ENCODE data around the gene SSUH2. TPM values are rescaled to one million over a fixed set of nuclear protein-coding genes. Genes with fewer than 3 reads are reported as not detected.

The SSUH2 gene
- total and polyA plus RNA-seq, 2 of the 13 experiments (the other 11 are each of a cell fraction or from before 2014, with no cell fraction given), result 38.1 to 136 TPM

DNA sequence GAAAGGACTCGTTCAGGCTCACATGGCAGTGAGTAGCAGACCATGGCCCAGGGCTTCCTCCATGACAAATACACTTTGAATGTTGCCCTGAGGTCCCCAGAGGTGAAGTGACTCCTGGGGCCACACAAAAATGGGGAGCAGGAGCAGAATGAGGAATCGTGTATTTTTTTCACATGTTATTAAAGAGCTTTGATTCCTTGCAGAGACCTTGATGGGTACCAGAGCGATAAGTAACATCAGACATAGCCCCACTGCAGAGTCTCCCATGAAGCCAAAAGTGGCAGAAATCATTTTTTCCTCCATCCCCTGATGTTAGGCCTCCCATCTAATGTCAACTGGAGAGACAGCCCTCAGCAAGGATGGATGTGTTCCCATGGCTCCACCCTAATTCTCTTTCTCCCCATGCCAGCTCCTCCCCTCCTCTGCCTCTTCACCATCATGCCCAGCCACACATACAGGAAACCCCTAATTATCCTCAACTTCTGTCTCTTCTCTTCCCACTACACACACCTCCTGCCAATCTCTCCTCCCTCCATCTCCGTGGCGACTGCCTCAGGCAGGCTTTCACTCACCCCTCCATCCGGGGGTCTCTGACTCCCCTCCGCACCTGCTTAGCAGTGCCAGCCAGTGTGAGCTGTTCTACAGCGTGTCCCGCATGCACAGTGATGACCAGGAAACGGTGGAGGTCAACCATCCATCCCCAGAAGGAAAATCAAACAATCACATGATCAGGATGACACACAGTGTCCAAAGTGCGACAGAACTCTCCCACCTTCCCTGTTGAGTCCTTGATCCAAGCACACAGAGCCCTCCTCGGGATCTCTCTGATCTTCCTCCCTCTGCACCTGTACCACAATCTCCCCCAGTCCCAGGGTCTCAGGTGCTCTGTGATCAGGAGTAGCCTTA, 7.1 kb upstream of the SSUH2 start (continued):
- TF ChIP-seq, protein P1, sequence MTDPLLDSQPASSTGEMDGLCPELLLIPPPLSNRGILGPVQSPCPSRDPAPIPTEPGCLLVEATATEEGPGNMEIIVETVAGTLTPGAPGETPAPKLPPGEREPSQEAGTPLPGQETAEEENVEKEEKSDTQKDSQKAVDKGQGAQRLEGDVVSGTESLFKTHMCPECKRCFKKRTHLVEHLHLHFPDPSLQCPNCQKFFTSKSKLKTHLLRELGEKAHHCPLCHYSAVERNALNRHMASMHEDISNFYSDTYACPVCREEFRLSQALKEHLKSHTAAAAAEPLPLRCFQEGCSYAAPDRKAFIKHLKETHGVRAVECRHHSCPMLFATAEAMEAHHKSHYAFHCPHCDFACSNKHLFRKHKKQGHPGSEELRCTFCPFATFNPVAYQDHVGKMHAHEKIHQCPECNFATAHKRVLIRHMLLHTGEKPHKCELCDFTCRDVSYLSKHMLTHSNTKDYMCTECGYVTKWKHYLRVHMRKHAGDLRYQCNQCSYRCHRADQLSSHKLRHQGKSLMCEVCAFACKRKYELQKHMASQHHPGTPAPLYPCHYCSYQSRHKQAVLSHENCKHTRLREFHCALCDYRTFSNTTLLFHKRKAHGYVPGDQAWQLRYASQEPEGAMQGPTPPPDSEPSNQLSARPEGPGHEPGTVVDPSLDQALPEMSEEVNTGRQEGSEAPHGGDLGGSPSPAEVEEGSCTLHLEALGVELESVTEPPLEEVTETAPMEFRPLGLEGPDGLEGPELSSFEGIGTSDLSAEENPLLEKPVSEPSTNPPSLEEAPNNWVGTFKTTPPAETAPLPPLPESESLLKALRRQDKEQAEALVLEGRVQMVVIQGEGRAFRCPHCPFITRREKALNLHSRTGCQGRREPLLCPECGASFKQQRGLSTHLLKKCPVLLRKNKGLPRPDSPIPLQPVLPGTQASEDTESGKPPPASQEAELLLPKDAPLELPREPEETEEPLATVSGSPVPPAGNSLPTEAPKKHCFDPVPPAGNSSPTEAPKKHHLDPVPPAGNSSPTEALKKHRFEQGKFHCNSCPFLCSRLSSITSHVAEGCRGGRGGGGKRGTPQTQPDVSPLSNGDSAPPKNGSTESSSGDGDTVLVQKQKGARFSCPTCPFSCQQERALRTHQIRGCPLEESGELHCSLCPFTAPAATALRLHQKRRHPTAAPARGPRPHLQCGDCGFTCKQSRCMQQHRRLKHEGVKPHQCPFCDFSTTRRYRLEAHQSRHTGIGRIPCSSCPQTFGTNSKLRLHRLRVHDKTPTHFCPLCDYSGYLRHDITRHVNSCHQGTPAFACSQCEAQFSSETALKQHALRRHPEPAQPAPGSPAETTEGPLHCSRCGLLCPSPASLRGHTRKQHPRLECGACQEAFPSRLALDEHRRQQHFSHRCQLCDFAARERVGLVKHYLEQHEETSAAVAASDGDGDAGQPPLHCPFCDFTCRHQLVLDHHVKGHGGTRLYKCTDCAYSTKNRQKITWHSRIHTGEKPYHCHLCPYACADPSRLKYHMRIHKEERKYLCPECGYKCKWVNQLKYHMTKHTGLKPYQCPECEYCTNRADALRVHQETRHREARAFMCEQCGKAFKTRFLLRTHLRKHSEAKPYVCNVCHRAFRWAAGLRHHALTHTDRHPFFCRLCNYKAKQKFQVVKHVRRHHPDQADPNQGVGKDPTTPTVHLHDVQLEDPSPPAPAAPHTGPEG (CRISPR knock-in tag; IDR thresholded peaks at IDR 0.05), result 0 out of 2 replicates have a peak, but pooled peaks have one; percentile 54
- TF ChIP-seq ZBTB38 (CRISPR knock-in tag; IDR thresholded peaks at IDR 0.05) (peak; percentile 84), ZNF761 (CRISPR knock-in tag; conservative IDR thresholded peaks at IDR 0.05) (no peak), NR3C1 (CRISPR knock-in tag; IDR thresholded peaks at IDR 0.05) (no peak), HDAC2 (CRISPR knock-in tag; IDR thresholded peaks at IDR 0.05) (peak; percentile 97), EP300 (IDR thresholded peaks at IDR 0.05; ENCODE audit: low read depth in 2 of 2, low read length in 2 of 2) (peak; percentile 86 to 89; a peak in 3 of 4 replicates), EP300 (CRISPR knock-in tag; IDR thresholded peaks at IDR 0.05; ENCODE audit: borderline replicate concordance) (peak; percentile 74; the same call in 1 of the 2 replicates), ZBTB7B (CRISPR knock-in tag; IDR thresholded peaks at IDR 0.05) (peak; percentile 92)
- TF ChIP-seq, protein P2, sequence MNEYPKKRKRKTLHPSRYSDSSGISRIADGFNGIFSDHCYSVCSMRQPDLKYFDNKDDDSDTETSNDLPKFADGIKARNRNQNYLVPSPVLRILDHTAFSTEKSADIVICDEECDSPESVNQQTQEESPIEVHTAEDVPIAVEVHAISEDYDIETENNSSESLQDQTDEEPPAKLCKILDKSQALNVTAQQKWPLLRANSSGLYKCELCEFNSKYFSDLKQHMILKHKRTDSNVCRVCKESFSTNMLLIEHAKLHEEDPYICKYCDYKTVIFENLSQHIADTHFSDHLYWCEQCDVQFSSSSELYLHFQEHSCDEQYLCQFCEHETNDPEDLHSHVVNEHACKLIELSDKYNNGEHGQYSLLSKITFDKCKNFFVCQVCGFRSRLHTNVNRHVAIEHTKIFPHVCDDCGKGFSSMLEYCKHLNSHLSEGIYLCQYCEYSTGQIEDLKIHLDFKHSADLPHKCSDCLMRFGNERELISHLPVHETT (CRISPR knock-in tag; conservative IDR thresholded peaks at IDR 0.05), result no peak
- TF ChIP-seq, protein P3, sequence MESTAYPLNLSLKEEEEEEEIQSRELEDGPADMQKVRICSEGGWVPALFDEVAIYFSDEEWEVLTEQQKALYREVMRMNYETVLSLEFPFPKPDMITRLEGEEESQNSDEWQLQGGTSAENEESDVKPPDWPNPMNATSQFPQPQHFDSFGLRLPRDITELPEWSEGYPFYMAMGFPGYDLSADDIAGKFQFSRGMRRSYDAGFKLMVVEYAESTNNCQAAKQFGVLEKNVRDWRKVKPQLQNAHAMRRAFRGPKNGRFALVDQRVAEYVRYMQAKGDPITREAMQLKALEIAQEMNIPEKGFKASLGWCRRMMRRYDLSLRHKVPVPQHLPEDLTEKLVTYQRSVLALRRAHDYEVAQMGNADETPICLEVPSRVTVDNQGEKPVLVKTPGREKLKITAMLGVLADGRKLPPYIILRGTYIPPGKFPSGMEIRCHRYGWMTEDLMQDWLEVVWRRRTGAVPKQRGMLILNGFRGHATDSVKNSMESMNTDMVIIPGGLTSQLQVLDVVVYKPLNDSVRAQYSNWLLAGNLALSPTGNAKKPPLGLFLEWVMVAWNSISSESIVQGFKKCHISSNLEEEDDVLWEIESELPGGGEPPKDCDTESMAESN (CRISPR knock-in tag; conservative IDR thresholded peaks at IDR 0.05), result peak; percentile 44; the same call in 1 of the 2 replicates
- TF ChIP-seq, protein P4, sequence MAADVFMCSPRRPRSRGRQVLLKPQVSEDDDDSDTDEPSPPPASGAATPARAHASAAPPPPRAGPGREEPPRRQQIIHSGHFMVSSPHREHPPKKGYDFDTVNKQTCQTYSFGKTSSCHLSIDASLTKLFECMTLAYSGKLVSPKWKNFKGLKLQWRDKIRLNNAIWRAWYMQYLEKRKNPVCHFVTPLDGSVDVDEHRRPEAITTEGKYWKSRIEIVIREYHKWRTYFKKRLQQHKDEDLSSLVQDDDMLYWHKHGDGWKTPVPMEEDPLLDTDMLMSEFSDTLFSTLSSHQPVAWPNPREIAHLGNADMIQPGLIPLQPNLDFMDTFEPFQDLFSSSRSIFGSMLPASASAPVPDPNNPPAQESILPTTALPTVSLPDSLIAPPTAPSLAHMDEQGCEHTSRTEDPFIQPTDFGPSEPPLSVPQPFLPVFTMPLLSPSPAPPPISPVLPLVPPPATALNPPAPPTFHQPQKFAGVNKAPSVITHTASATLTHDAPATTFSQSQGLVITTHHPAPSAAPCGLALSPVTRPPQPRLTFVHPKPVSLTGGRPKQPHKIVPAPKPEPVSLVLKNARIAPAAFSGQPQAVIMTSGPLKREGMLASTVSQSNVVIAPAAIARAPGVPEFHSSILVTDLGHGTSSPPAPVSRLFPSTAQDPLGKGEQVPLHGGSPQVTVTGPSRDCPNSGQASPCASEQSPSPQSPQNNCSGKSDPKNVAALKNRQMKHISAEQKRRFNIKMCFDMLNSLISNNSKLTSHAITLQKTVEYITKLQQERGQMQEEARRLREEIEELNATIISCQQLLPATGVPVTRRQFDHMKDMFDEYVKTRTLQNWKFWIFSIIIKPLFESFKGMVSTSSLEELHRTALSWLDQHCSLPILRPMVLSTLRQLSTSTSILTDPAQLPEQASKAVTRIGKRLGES (CRISPR knock-in tag; IDR thresholded peaks at IDR 0.05; ENCODE audit: borderline replicate concordance), result 0 out of 2 replicates have a peak, but pooled peaks have one; percentile 20
- TF ChIP-seq, protein P5, sequence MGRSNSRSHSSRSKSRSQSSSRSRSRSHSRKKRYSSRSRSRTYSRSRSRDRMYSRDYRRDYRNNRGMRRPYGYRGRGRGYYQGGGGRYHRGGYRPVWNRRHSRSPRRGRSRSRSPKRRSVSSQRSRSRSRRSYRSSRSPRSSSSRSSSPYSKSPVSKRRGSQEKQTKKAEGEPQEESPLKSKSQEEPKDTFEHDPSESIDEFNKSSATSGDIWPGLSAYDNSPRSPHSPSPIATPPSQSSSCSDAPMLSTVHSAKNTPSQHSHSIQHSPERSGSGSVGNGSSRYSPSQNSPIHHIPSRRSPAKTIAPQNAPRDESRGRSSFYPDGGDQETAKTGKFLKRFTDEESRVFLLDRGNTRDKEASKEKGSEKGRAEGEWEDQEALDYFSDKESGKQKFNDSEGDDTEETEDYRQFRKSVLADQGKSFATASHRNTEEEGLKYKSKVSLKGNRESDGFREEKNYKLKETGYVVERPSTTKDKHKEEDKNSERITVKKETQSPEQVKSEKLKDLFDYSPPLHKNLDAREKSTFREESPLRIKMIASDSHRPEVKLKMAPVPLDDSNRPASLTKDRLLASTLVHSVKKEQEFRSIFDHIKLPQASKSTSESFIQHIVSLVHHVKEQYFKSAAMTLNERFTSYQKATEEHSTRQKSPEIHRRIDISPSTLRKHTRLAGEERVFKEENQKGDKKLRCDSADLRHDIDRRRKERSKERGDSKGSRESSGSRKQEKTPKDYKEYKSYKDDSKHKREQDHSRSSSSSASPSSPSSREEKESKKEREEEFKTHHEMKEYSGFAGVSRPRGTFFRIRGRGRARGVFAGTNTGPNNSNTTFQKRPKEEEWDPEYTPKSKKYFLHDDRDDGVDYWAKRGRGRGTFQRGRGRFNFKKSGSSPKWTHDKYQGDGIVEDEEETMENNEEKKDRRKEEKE (IDR thresholded peaks at IDR 0.05), result no peak

Measured in HepG2 (cell line).